PFSK-1 (cell line): ENCODE measurements around the gene SSR4.

Source experiments
- FOXP2 ChIP-seq: optimal IDR thresholded peaks from 2 replicates; pipeline ENCODE3; 2011; ENCODE audit warnings: borderline replicate concordance, control low read depth, inconsistent platforms; ENCODE audit not compliant: insufficient read depth; ENCODE audit errors: extremely low read length, extremely low read depth
- POLR2AphosphoS5 ChIP-seq: IDR thresholded peaks from 2 replicates; pipeline ENCODE4 v1.6.1; 2012; ENCODE audit warnings: low read depth, mild to moderate bottlenecking, control low read depth, low read length, moderate library complexity
- REST ChIP-seq, 2 experiments: IDR thresholded peaks; 2 replicates each; pipeline versions ENCODE4 v1.6.1 to v1.8.0; 2011 to 2012; ENCODE audit warnings: low read depth in 2 of 2, low read length in 2 of 2, control low read depth in 1 of 2, inconsistent platforms in 1 of 2, mild to moderate bottlenecking in 1 of 2, moderate library complexity in 1 of 2; ENCODE audit not compliant: insufficient read depth in 1 of 2
- SIN3A ChIP-seq: IDR thresholded peaks from 2 replicates; pipeline ENCODE4 v1.6.1; 2012; ENCODE audit warnings: mild to moderate bottlenecking, low read length, moderate library complexity, borderline replicate concordance; ENCODE audit not compliant: insufficient read depth
- TAF1 ChIP-seq: IDR thresholded peaks from 2 replicates; pipeline ENCODE4 v1.6.1; 2012; ENCODE audit warnings: low read length, control low read depth, borderline replicate concordance; ENCODE audit not compliant: insufficient read depth

The SSR4 gene

GRCh38 chrX:153828723-153829548 is 34.5 kb downstream of the SSR4 start:
- no peak for TF ChIP-seq SIN3A
- TF ChIP-seq REST (IDR thresholded peaks at IDR 0.05; ENCODE audit: insufficient read depth in 1 of 2, low read depth in 2 of 2, low read length in 2 of 2) = no peak
- TF ChIP-seq TAF1 = no peak
- TF ChIP-seq POLR2AphosphoS5 = no peak
- no peak for TF ChIP-seq FOXP2

GRCh38 chrX:153829549-153829798 is 35.0 kb downstream of the SSR4 start:
- TF ChIP-seq TAF1 (no peak), POLR2AphosphoS5 (no peak), SIN3A (no peak), REST (IDR thresholded peaks at IDR 0.05; ENCODE audit: insufficient read depth in 1 of 2, low read depth in 2 of 2, low read length in 2 of 2) (no peak), FOXP2 (no peak)

DNA sequence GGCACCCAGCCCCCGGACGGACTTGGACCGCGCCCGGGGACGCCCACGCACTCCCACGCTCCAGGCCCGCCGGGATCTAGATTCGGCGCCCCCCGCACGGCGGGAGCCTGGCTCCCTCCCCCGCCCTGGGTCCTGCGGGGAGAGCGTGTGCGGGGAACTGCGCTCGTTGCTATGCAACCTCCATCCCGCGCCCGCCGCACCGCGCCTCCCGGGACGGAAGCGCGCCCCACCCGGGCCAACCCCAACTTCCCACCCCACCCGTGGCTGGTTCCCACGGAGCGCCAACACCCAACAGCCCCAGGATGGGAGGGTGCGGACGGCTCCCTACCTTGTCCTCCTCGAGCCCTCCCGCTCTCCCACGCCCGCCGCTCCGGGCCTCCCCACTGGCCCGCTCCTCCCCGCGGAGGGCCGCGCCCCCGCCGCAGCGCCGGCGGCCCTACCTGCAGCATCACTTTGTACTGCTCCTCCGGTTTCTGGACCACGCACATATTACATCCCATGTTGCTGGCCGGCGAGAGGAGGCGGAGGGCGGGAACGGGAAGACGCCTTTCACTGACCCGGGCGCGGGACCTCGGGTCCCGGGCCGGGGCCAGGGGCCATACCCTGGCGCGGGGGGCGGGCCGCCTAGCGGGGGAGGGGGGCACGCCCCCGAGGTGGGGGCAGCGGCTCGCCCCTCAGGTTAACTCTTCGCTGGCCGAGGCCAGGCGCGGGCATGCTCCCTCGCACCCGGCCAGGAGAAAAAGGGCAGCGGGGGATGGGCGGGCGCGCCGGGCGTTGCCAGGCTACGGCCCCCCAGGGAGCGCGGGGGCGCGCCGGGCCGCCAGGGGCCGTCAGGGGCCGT is 35.6 kb downstream of the SSR4 start, which contains the start of gene PDZD4:
Gene PDZD4, minus strand, starts transcription at position 746 of the 841 bp plus-strand sequence. Its CDS starts 246 bp downstream, at position 500.
- TF ChIP-seq TAF1 = no peak
- no peak for TF ChIP-seq REST (IDR thresholded peaks at IDR 0.05; ENCODE audit: insufficient read depth in 1 of 2, low read depth in 2 of 2, low read length in 2 of 2)
- TF ChIP-seq POLR2AphosphoS5 = no peak
- TF ChIP-seq SIN3A = no peak
- no peak for TF ChIP-seq FOXP2

DNA sequence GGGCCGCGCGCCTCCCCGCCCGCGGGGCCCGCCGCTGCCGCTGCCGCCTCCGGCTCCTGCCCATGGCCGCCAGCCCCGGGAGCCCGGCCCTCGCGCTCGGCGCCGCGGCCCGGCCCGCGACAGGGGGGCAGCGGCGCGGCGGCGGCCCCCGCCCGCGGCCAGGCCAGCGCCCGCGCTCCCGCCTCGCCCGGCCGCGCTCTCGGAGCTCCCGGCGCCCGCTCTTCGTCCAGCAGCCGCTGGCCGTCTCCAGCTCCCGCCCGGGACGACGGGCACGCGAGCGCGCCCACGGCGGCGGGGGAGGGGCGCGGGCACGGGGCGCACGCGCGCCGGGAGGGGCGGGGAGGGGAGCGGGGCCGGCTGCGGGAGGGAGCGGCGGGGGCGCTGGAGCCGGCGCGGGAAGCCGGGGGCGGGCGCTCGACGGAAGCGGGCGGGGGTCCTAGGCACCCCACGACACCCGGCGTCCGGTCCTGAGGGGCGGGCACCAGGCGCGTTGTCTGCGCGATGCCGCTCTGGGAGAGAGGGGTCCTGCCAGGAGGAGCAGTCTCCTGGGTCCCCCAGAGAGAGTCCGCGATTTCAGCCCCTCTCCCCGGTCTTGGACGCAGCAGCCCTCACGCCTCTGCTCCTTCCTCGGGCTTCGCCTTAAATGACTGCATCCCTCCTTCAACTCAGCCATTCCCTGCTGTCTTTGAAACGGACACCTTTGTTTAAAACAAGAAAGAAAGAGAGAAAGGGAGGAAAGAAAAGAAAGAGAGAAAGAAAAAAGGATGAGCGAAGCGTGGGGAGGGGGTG is 36.4 kb downstream of the SSR4 start:
- TF ChIP-seq TAF1 (no peak), FOXP2 (no peak), SIN3A (no peak), POLR2AphosphoS5 (no peak)

DNA sequence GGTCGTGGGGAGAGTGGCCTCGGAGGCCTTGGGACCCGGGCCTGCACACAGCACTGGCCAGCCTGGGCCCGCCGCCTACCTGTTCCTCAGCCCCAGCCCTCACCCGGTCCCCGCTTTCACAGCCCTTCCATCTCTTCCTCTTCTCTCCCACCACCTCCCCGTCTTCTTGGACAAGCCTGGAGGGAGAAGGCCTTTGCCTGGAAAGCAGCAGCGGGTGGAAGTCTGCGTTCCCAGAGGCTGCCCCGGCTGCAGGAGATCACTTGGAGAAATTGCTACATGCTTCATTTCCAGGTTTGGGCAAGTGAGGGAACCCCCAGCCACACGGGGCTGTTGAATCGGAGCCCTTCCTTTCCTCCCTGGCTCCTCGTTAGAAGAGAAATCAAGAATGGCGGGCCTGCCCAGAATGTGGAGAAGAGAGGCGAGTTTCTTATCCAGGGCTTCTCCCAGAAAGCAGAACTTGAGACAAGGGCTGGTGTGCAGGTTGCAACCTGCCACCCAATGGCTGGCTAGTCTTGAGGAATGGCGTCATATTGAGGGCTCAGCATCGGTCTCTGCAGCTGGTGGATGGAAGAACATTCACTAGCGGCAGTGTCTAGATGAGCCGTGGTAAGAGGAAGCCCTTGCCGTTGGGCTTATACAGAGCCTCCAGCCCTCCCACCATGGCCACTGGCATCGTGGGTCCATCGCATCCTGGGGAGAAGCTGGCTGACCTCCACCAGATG is 37.1 kb downstream of the SSR4 start:
- no peak for TF ChIP-seq SIN3A
- TF ChIP-seq FOXP2 = no peak
- no peak for TF ChIP-seq TAF1
- TF ChIP-seq REST (IDR thresholded peaks at IDR 0.05; ENCODE audit: insufficient read depth in 1 of 2, low read depth in 2 of 2, low read length in 2 of 2) = no peak
